HG02623 (cell line): ENCODE results near the gene DIP2B.
"Not testable (repeated sequence)": the region's sequence is repeated elsewhere in the genome, so short reads cannot be mapped to it uniquely, and the experiment has no call there.

Experiments used
- ATAC-seq: cut with Tn5 transposase; IDR thresholded peaks from one replicate; pipeline ENCODE4 v1.9.1; 2021; ENCODE audit warnings: moderate library complexity; ENCODE audit not compliant: unreplicated experiment

Gene DIP2B

DNA sequence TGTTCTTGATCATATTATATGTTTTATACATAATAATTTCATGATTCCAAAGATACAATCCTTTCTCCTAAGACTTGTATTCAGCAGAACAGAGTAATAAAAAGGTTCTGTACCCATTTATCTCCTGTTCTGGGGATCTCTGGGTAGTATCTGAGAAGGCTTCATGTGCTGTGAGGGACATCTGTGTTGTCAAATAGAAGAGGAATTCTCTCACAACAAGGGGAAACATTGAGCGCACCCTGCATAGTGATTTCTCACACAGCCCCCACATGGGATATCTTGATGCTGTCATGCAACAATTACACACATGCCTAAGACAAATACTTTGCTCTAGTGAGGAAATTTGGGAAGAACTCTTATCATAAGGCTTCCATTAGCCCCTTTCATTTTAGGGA is 157.3 kb downstream of the DIP2B start:
- ATAC-seq: no peak

DNA sequence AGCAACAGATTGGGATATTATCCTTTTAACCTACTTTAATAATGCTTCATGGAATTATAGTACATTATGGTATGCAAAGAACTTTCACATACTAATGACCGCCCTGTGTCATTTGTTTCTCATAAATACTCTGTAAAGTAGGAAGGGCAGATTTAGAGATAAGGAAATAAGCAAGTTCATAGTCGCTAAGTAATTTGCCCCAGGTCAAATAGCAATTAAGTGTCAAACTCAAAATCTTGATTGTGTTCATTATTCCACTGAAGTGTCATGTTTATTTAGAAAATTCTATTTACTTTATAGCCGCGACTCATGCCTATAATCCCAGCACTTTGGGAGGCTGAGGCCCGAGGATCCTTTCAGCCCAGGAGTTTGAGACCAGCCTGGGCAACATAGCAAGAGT is 160.4 kb downstream of the DIP2B start:
- ATAC-seq: no peak

DNA sequence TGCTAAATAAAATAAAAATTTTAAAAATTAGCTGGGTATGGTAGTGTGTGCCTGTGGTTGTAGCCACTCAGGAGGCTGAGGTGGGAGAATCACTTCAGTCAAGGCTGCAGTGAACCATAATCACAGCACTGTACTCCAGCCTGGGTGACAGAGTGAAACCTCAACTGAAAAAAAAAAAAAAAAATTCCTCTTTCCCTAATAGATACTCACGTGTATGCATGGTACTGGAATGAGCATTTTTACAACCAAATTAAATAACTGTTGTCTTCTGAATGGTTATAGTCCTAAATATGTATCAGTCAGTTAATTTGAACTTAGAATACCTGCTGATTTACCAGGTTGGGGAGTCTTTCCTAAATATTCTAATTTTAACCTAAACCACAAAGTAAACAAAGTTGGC is 160.8 kb downstream of the DIP2B start:
- no peak for ATAC-seq

DNA sequence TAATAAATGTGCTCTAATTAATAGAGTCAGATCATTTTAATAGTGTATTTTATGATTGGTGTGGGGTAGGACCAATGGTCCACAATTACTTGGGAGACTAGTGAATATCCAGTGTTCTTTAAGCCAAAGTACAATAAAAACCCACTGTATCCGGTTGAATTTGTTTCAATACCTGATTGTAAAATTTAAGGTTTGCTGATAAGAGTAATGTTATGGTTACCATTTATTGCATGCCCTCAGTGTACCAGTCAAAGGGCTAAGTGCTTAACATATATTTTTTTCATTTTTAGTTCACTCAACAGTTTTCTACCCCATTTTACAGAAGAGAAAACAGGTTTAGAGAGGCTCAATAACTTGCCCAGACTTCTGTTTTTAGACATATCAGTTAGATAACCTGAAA is 161.2 kb downstream of the DIP2B start:
- ATAC-seq: no peak

DNA sequence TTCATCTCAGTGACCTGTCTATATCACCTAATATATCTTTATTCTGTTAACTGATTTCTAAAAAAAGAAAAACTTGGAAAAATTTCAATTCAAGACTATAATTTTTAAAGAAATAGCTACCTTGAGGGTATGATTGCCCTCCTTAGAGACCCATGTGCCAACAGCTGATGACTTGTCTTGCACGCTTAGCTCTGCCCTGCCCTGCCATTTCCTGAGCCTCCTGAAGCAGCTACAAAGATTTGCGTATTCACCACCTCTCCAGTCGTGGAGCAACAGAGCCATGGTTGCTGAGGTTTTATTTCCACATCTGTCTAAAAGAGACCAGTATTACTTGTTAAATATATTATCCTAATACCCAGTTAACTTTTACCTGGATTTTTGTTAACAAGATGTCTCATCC is 167.4 kb downstream of the DIP2B start:
- ATAC-seq: no peak

DNA sequence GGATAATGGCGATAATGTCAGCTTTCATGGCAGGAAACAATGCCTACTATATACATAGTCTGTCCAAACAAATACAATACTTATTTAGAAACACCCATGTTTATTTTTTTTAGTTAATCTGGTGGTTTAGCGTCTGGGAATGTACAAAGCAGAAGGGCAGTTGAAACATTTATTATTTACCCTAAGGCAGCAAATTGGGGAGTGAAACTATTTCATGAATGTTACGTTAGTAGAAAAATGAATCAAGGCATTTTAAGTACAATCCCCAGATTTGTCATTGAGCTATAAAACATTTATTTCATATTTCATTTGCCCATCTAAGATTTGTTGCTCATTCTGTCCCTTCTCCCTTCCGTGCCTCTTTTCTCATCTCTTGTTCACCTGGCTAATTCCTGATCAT is 172.0 kb downstream of the DIP2B start:
- ATAC-seq: no peak

DNA sequence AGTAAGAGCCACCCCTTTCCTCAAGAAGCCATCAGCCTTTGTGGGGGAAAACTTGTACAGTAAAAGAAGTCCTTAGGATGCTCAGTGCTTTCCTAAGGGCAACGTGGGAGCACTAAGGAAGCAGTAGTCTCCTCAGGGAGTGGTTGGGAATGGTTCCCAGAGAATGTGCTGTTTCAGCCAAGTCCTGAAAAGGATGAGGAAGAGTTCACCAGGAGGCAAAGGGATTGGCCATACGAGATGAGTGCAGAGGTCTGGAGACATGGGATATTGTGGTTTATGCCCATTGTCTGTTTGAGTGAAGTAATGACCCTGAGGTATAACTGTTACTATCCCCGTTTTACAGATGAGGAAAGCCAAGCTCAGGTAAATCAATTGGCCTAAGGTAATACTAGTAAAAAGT is 173.1 kb downstream of the DIP2B start:
- ATAC-seq: no peak

DNA sequence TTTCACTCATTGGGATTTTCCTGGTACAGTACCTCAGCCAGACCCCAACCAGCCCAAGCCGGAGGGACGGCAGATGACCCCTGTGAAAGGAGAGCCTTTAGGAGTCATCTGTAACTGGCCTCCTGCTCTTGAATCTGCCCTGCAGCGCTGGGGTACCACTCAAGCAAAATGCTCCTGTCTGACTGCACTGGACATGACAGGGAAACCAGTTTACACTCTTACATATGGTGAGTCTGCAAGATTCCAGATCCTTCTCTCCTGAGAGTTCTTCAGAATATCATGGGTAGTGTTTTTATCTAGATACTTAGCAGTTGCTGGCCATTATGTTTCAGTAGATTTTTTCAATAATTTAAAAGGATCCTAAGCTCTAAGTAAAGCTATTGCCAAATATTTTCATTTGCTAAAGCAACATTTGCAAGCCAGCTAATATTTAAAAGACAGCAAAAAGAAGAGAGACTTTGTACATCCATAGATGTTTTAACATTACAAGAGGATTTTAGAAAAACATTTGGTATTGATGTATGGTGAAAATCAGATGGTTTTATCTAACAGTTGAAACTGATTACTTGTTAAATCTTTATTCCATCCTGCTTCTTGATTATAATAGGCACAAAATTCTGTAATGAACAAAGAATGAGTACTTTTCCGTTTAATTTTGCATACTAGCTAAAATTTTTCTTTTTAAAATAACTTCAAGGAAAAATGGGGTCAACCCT is 174.0 kb downstream of the DIP2B start:
- ATAC-seq: no peak

DNA sequence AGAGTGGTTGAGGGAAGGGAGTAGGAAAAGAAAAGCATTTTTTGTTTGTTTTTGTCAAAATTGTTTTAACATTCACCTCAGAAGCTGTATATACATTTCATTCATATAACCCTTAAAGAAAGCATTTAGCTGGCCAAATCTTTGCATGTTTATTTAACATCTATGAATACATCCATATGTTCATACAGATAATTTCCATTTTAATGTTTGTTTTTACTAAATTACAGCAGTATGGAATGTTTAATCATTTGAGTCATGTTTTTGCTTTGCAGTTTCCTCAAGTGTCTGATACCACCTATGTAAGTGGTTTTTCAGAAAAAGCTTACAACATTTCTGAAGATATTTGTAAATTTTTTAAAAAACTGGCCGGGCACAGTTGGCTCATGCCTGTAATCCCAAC is 174.8 kb downstream of the DIP2B start:
- no peak for ATAC-seq

DNA sequence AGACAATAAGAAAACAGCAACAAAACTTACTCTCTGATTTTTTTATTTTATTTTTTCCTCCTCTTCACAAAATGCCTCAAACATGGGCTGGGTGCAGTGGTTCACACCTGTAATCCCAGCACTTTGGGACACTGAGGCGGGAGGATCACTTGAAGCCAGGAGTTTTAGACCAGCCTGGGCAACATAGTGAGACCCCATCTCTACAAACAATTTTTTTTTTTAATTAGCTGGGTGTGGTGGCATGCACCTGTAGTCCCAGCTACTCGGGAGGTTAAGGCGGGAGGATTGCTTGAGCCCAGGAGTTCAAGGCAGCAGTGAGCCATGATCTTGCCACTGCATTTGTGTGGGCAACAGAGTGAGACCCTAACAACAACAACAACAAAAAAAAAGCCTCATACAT is 176.3 kb downstream of the DIP2B start:
- not testable (repeated sequence) for ATAC-seq

DNA sequence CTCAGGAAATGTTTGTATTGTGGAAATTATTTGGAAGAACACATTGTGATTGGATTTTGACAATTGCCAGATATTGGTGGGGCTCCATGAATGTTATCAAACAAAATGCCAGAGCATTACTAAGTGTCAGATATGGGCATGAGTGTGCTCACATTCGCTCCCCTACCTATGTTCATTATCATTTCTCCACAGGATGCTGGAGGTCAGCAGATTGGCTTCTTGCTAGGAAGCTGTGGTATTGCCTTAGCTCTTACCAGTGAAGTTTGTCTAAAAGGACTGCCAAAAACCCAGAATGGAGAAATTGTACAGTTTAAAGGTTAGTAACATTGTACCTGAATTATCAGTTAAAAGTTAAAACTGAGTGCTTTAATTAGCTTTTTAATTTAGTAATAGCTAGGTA is 180.9 kb downstream of the DIP2B start:
- ATAC-seq: no peak

DNA sequence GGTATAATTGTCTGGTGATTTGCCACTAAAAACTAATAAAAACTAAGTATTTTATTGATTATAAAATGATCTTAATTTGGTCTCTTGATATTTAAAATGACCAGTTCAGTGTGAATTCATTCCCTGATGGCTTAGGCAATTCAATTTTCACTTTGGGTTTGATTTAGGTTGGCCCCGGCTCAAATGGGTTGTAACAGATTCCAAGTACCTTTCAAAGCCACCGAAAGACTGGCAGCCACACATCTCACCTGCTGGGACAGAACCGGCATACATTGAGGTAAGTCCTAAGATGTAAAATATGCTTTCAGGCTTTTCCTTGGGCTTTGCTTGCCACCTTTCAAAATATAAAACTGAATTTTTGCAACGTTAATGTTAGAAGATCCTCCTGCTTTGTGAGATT is 181.6 kb downstream of the DIP2B start:
- ATAC-seq: no peak

DNA sequence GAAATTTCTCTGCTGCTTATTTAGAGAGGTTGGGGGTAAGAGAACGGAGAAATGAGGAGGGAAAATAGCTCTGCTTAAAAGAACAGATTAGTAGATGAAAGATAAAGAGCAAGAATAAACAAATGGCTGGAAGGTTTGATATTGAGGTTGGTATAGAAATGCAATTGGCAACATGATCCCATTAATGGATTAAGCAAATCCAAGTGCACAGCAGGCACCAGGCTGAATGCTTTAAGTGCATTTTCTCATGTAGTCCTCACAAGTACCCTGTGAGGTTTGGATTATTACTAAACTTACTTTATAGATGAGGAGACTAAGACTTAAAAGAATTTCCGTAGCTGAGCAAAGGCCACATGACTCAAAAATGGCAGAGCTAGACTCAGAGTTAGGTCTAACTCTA is 182.2 kb downstream of the DIP2B start:
- no peak for ATAC-seq

DNA sequence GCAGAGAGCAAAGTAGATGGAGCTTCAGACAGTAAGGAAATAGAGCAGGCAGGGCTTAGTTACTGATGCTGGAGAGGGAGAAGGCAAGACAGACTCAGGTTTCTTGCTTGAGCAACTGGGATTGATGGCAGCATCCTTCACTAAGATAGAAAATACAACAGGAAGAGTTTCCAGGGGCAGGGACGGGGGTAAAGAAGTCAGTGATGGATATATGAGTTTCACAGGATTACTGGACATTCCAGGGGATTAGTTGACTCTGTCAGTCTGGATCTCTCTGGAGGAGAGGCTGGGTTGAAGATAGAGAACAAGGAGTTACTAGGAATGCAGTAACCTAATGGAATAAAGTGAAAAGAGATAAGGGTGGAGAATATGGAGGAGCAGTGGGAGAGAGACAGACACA is 184.7 kb downstream of the DIP2B start:
- no peak for ATAC-seq

DNA sequence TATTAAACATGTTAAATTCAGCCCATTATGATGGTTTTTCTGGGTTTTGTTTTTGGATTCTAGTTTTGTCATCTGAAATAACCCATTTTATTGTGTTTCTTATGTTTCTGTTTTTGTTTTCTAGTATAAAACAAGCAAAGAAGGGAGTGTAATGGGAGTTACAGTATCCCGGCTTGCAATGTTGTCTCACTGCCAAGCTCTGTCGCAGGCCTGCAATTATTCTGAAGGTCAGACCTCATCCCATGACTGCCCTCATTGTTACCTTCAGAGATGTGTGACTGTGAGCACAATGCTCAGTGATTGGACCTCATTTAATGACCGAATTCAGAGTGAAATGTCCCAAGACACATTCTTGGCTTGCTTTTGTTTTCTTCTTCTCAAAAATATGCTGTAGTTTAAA is 186.1 kb downstream of the DIP2B start:
- no peak for ATAC-seq

DNA sequence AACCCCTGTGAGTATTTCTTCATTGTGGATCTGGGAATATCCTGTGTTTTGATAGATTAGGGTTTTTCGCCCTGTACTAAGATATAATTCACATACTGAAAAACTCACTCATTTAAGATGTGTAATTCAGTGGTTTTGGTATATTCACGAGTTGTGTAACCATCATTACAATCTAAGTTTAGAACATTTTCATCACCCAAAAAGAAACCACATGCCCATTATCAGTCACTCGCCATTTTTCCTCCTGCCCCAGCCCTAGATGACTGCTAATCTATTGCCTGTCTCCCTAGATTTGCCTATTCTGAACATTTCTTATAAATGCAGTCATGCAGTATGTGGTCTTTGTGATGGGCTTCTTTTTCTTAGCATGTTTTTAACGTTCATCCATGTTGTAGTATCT is 191.2 kb downstream of the DIP2B start:
- ATAC-seq: no peak

DNA sequence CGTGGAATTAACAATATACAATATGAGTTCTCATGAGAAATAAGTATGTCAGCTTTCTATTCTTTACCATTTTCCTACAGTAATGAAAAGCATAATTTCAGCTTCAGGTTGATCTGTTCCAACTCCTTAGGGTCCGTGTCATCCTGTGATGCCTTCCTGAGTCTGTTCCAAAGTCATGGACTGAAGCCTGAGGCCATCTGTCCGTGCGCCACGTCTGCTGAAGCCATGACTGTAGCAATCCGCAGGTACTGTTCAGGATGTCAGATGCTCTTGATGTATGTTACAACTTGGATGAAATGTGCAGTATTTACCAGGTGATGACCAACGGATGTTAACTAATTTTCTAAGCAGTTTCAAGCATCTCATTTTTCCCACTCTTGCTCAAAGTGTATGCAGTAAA is 192.1 kb downstream of the DIP2B start:
- no peak for ATAC-seq

DNA sequence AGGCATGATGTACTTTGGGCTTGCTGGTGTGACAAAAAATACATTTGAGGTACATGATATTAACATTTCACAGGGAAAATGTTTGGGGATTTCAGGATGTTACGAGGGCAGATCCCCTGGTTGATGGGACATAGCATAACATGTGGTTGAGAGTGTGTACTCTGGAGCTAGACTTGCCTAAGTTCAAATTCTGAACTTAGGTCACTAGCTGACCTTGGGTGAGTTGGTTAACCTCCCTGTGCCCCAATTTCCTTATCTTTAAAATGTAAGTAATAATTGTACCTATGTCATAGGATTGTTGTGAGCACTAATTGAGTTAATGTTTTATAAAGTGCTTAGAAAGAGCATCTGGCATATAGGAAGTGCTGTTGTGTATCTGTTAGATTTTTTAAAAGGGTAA is 194.4 kb downstream of the DIP2B start:
- no peak for ATAC-seq

DNA sequence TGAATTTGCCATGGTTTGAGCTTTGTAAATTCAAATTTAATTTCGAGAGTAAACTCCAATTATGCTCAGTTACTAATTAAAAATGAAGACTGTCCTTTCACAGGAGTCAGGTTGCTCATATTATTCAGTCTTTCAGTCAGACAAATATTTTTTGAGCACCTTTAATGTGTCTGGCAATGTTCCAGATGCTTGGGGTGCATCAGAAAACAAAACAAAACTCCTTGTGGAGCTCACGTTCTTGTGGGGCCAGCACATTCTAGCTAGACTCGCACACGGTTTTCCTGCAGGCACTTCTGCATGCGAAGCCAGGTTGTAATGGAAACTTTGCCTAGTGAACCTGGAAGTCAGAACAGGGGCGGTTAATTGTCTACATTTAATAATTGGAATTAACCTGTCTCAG is 195.2 kb downstream of the DIP2B start:
- no peak for ATAC-seq

DNA sequence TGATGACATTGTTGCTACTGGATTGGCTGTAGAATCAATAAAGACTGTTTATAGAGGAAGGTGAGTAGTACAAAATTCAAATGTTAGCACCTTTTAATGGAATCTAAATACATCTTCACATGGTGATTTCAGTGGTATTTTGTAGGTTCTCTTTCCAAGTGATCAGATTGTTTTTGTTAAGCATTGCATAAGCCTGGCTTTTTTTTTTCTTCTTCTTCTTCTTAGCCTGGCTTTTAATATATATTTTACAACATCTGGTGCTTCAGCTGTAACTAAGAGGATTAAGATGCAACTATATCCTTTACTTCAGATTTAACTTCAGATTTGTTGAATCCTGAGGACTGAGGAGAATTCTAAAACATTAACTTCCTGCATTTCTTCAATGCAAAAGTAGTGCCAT is 201.8 kb downstream of the DIP2B start:
- no peak for ATAC-seq

DNA sequence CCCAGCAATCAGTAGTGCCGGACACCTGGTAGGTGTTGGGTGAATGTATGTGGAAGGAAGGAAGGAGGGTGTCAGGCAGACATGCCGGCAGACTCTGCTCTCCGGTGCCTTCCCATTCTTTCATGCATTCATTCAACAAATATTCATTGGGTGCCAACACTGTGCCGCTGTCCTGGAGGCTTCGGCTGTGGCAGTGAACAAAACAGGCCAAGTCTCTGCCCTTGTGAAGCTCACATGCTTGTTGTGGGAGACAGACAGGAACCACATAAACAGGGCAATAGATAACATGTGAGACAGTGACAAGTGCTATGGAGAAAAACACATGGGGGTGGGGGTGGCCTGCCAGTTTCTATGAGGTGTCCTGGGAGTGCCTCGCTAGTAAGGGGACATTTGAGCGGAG is 202.6 kb downstream of the DIP2B start:
- no peak for ATAC-seq

DNA sequence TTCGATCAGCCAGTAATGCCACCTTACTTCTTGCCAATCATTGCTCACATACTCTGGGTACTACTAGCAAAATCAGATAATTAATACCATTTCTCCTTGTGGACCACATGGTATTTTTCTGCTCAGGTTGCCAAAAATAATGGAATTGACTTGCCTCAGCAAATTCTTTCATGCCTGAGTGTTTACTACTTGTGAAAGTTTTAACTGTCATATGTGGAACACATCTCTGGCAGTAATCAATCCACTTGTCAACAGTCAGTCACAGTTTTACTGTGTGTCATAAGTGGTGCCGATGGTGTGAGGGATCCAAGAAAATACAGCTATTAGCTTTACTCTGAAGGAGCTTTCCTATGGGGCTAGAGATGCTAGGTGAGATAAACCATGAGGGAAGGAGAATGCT is 203.8 kb downstream of the DIP2B start:
- ATAC-seq: no peak

DNA sequence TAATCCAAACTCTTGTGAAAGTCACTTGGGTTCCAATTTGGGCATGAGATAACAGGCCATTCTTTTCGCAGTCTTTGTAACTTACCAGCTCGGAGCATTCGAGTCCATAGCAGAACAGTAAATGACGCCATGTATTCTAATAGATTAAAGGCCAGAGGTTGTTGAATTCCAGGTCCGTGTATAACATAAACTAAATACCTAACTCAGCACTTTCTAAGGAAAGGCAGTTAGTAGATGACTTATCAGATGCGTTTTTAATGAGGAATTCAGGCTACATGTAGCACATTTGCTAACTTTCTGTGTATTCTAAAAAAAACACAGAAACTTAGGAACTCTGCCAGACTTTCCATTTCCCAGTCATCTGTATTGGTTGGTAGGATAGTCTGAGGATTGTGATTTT is 206.3 kb downstream of the DIP2B start:
- ATAC-seq: no peak

DNA sequence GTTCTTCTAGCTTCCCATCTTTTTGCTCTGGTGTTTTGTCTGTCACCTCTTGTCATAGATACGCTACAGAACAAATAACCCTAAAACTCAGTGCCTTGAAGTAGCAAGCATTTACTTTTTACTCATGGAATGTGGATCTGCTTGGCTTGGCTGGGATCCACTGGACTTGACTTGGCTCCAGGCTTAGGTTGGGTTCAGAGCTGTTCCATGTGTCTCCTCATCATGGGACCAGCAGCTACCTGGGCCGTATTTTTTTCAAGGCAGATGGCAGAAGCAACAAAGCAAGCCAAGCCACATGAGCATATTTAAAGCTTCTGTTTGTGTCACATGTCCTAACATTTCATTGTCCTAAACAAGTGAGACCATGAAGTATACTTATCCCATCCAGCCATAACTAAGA is 210.4 kb downstream of the DIP2B start:
- ATAC-seq: no peak
